ENCODE data around the gene DENND5A.

DENND5A gene

DNA sequence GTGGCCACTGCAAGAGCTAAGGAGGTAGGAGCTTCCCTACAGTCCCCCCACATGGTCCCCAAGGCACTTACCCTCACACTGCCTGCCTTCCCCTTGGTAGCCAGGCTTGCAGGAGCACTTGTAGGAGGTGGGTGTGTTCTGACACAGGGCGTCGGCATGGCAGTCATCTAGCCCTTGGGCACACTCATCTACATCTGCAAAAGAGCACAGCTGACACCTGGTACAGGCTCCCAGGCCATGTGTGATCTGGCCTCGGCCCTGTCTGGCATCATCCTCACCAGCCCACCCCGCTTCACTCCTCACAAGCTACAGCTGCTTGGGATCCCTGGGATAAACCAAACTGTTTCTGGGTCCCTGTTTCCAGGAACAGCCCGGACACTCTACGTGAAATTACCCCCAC lies 175.5 kb downstream of the DENND5A start:
- H3K4me3 ChIP-seq (ENCODE audit: low read length), result no peak overlapping the region
- DNase-seq (ENCODE audit: low read depth), result no peak
- TF ChIP-seq, protein P1, sequence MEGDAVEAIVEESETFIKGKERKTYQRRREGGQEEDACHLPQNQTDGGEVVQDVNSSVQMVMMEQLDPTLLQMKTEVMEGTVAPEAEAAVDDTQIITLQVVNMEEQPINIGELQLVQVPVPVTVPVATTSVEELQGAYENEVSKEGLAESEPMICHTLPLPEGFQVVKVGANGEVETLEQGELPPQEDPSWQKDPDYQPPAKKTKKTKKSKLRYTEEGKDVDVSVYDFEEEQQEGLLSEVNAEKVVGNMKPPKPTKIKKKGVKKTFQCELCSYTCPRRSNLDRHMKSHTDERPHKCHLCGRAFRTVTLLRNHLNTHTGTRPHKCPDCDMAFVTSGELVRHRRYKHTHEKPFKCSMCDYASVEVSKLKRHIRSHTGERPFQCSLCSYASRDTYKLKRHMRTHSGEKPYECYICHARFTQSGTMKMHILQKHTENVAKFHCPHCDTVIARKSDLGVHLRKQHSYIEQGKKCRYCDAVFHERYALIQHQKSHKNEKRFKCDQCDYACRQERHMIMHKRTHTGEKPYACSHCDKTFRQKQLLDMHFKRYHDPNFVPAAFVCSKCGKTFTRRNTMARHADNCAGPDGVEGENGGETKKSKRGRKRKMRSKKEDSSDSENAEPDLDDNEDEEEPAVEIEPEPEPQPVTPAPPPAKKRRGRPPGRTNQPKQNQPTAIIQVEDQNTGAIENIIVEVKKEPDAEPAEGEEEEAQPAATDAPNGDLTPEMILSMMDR (conservative IDR thresholded peaks at IDR 0.05; ENCODE audit: low read length), result no peak

DNA sequence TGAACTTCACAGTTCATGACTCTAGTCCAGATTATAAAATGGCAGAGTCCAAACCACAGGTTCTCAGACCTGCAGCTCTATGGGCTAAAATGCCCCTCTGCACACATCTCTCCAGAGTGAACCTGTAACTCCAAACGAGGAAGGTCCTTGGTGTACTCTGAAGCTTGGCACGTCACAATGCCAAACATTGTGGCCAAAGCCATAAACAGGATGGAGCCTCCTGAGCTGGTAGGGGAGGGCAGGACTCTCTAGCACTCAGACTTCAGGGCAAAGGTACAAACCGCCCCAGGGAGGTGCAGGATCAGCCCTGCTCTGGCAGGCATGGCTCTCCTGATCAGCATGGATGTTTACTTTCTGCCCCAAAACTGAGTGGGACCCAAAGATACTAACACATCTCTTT lies 176.1 kb downstream of the DENND5A start:
- no peak overlapping the region for H3K4me3 ChIP-seq (ENCODE audit: low read length)
- TF ChIP-seq, protein P1 (conservative IDR thresholded peaks at IDR 0.05; ENCODE audit: low read length), result no peak
- DNase-seq (ENCODE audit: low read depth), result no peak

Data from AG10803 (cell line).